ENCODE results near the gene OR7G3.

Gene OR7G3

DNA sequence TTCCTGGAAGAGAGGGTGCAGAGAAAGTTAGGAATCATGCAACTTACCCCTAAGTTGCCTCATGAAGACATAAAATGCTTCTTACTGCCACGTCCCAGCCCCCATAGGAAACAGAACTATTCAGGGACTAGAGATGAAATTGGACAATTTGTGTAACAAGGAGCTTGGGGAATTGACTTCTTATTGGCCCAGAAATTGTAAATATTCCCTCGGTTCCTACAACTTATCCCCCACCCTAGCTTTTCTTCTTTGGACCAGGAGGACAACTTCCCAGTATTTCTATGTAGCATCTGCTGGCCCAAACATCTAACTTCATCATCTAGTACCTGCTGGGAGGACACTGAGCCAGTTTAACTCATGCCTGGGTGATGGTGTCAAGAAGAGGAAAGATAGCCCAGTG is 40.0 kb downstream of the OR7G3 start, which contains the start of gene OR1M1:
TSS of gene OR1M1 (plus strand) at position 301 of the 400 bp plus-strand sequence. CDS start 6,184 bp downstream, outside the sequence.
- DNase-seq, result no peak

DNA sequence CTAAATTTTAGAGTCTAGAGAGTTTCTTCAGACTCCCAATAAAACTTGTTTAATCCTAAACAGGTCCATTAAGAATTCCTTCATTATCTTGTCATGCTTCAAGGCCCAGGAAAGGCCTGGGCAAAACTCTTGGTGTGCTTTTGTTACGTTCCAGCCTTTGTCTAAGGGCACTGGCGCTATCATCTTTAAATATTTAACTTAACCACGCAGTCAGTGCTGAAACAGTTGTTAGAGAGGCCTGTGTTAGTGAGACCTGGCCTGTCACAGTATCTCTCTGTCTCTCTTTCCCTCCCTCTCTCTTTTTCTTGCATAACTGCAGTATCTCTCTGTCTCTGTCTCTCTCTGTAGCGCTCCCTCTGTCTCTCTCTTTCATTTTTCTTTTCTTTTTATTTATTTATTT is 48.1 kb downstream of the OR7G3 start:
- DNase-seq, result no peak

DNA sequence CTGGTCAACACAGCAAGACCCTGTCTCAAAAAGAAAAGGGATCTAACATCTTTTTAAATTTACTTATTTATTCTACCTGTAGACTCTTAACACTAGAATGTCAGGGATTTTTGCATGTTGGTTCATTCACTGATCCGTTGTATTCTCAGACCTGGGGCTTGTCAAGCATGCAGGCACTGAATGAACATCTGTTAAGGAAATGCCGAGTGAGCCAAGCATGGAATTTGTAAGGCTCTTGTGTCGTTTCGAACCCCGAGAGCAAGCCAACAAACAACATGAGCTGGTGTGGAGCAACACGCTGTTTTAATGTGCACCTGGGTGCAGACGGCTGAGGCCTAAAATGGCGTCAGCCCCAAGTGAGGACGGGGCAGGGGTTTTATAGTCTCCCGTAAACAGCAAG is 49.8 kb downstream of the OR7G3 start:
- no peak for DNase-seq
